ENCODE data around the gene NDRG3.

DNA sequence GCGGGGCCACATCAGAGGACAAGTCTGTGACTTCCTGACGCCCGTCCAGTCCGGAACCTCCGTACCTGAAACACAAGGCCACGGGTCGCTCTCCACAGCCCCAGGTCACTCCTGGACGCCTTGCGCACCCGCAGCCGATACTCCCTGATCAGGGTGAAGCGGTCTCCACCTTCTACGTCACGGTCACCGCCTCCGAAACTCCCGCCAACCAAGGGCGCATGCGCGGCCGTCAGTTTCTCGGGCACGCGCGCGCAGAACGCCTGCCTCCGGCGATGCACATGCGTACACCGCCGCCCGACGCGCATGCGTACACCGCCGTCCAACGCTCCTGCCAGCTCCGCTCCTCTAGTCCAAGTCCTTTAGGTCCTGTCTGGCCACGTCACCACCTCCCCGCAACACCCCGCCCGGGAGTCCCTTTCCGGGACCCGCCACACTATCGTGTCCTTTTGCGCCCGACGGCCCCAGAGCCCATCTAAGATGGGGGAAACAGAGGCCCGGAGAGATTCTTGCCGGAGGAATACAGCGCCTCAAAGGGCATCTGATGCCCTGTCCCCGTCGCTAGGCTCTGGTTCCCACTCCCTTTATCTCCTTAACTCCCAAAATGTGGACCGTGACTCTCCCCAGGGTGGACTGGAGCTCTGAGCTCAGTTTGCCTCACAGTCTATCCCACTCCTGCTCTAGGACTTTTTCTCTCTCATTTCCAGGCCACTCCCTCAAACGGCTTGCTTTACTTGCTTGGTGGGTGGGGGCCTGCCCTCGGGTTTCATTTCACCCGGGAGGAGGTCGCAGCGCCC lies 27.9 kb upstream of the NDRG3 start, which contains the start of gene DSN1:
- no peak for TF ChIP-seq EZH2phosphoT487 (conservative IDR thresholded peaks at IDR 0.05; ENCODE audit: low read length)
- TF ChIP-seq, protein P1, sequence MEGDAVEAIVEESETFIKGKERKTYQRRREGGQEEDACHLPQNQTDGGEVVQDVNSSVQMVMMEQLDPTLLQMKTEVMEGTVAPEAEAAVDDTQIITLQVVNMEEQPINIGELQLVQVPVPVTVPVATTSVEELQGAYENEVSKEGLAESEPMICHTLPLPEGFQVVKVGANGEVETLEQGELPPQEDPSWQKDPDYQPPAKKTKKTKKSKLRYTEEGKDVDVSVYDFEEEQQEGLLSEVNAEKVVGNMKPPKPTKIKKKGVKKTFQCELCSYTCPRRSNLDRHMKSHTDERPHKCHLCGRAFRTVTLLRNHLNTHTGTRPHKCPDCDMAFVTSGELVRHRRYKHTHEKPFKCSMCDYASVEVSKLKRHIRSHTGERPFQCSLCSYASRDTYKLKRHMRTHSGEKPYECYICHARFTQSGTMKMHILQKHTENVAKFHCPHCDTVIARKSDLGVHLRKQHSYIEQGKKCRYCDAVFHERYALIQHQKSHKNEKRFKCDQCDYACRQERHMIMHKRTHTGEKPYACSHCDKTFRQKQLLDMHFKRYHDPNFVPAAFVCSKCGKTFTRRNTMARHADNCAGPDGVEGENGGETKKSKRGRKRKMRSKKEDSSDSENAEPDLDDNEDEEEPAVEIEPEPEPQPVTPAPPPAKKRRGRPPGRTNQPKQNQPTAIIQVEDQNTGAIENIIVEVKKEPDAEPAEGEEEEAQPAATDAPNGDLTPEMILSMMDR (IDR thresholded peaks at IDR 0.05; ENCODE audit: insufficient read depth, low read length, poor library complexity, severe bottlenecking) = no peak
